Measurements from ENCODE around the gene AURKAIP1. TPM values are rescaled to one million over a fixed set of nuclear protein-coding genes. Genes with fewer than 3 reads are reported as not detected.
"Not testable (repeated sequence)": the region's sequence is repeated elsewhere in the genome, so short reads cannot be mapped to it uniquely, and the experiment has no call there.

AURKAIP1 gene
- total RNA-seq, 2 donors from 2014 or later: 159 to 162 TPM

GRCh38 chr1:1370771-1371300 is 4.2 kb downstream of the AURKAIP1 start:
- 94 to 96% methylated on average over 11 to 16 of the region's 16 CpGs for WGBS, 2 experiments (ENCODE audit: insufficient coverage in 1 of 2, insufficient read length in 1 of 2)
- H3K9me3 Mint-ChIP-seq: peaks cover 3% of the 10 kb centered on the region

GRCh38 chr1:1370094-1370493 is 4.9 kb downstream of the AURKAIP1 start:
- Histone ChIP-seq H3K36me3 (ENCODE audit: control insufficient read depth, insufficient read depth, low read length) (peaks cover 12% of the 10 kb centered on the region), H3K9me3 (ENCODE audit: control insufficient read depth, low read length) (peaks cover 19% of the 10 kb centered on the region)
- H3K27ac ChIP-seq (ENCODE audit: low read depth, low read length); H3K4me3 ChIP-seq (ENCODE audit: low read length); H3K27ac Mint-ChIP-seq; H3K4me3 Mint-ChIP-seq; DNase-seq; H3K4me1 Mint-ChIP-seq; H3K27me3 Mint-ChIP-seq (ENCODE audit: insufficient read depth); H3K9me3 Mint-ChIP-seq; H3K36me3 Mint-ChIP-seq (ENCODE audit: low read depth); H3K4me1 ChIP-seq (ENCODE audit: control insufficient read depth, insufficient read depth, low read length); H3K9ac ChIP-seq (ENCODE audit: extremely low read depth, low read length, poor library complexity, severe bottlenecking); H3K27me3 ChIP-seq (ENCODE audit: control insufficient read depth, insufficient read depth, low read length, poor library complexity, severe bottlenecking): not testable (repeated sequence)
- 97 to 98% methylated on average over 5 to 14 of the region's 14 CpGs for WGBS, 2 experiments (ENCODE audit: insufficient coverage in 1 of 2, insufficient read length in 1 of 2)

More at GRCh38 chr1:1370771-1371300, 4.2 kb downstream of the AURKAIP1 start:
- no peak for DNase-seq
- Histone ChIP-seq H3K9me3 (ENCODE audit: control insufficient read depth, low read length) (peaks cover 17% of the 10 kb centered on the region), H3K9ac (ENCODE audit: extremely low read depth, low read length, poor library complexity, severe bottlenecking) (no peak overlapping the region), H3K27me3 (ENCODE audit: control insufficient read depth, insufficient read depth, low read length, poor library complexity, severe bottlenecking) (no peaks in the 10 kb centered on the region), H3K4me3 (ENCODE audit: low read length) (no peak overlapping the region), H3K36me3 (ENCODE audit: control insufficient read depth, insufficient read depth, low read length) (peaks cover 12% of the 10 kb centered on the region), H3K4me1 (ENCODE audit: control insufficient read depth, insufficient read depth, low read length) (no peaks in the 10 kb centered on the region), H3K27ac (ENCODE audit: low read depth, low read length) (no peak overlapping the region)
- Mint-ChIP-seq H3K36me3 (ENCODE audit: low read depth) (peaks cover 8% of the 10 kb centered on the region), H3K4me1 (peaks cover 4% of the 10 kb centered on the region), H3K27ac (no peak overlapping the region), H3K4me3 (no peak overlapping the region), H3K27me3 (ENCODE audit: insufficient read depth) (peaks cover 5% of the 10 kb centered on the region)
- no peak for TF ChIP-seq CTCF (conservative IDR thresholded peaks at IDR 0.05)

GRCh38 chr1:1367315-1367714 is 7.7 kb downstream of the AURKAIP1 start:
- Mint-ChIP-seq H3K4me1 (peaks cover under 1% of the 10 kb centered on the region), H3K9me3 (peaks cover 3% of the 10 kb centered on the region), H3K36me3 (ENCODE audit: low read depth) (no peaks in the 10 kb centered on the region), H3K27me3 (ENCODE audit: insufficient read depth) (peaks cover 8% of the 10 kb centered on the region), H3K27ac (no peak overlapping the region), H3K4me3 (no peak overlapping the region)
- WGBS, 2 experiments (ENCODE audit: insufficient coverage in 1 of 2, insufficient read length in 1 of 2): 95 to 97% methylated on average over 4 to 5 of the region's 5 CpGs
- peaks cover 6% of the 10 kb centered on the region for H3K36me3 ChIP-seq (ENCODE audit: control insufficient read depth, insufficient read depth, low read length)
- H3K27me3 ChIP-seq (ENCODE audit: control insufficient read depth, insufficient read depth, low read length, poor library complexity, severe bottlenecking): no peaks in the 10 kb centered on the region
- no peak for TF ChIP-seq CTCF (conservative IDR thresholded peaks at IDR 0.05)
- H3K9ac ChIP-seq (ENCODE audit: extremely low read depth, low read length, poor library complexity, severe bottlenecking): no peak overlapping the region
- no peaks in the 10 kb centered on the region for H3K4me1 ChIP-seq (ENCODE audit: control insufficient read depth, insufficient read depth, low read length)
- H3K9me3 ChIP-seq (ENCODE audit: control insufficient read depth, low read length): peaks cover 19% of the 10 kb centered on the region
- H3K27ac ChIP-seq (ENCODE audit: low read depth, low read length): no peak overlapping the region
- DNase-seq: no peak
- no peak overlapping the region for H3K4me3 ChIP-seq (ENCODE audit: low read length)

- H3K36me3 ChIP-seq (ENCODE audit: control insufficient read depth, insufficient read depth, low read length): peaks cover 5% of the 10 kb centered on the region
- Mint-ChIP-seq H3K9me3 (peaks cover 3% of the 10 kb centered on the region), H3K4me1 (peaks cover 6% of the 10 kb centered on the region), H3K27me3 (ENCODE audit: insufficient read depth) (peaks cover 12% of the 10 kb centered on the region), H3K4me3 (no peak overlapping the region), H3K36me3 (ENCODE audit: low read depth) (no peaks in the 10 kb centered on the region), H3K27ac (no peak overlapping the region)
- no peak for TF ChIP-seq CTCF (conservative IDR thresholded peaks at IDR 0.05)
- H3K4me3 ChIP-seq (ENCODE audit: low read length): peak overlapping the region; percentile 37
- no peak for DNase-seq
- H3K9me3 ChIP-seq (ENCODE audit: control insufficient read depth, low read length): peaks cover 19% of the 10 kb centered on the region
- no peaks in the 10 kb centered on the region for H3K4me1 ChIP-seq (ENCODE audit: control insufficient read depth, insufficient read depth, low read length)
- no peaks in the 10 kb centered on the region for H3K27me3 ChIP-seq (ENCODE audit: control insufficient read depth, insufficient read depth, low read length, poor library complexity, severe bottlenecking)
- H3K9ac ChIP-seq (ENCODE audit: extremely low read depth, low read length, poor library complexity, severe bottlenecking): no peak overlapping the region
- no peak overlapping the region for H3K27ac ChIP-seq (ENCODE audit: low read depth, low read length)
- WGBS, 2 experiments (ENCODE audit: insufficient coverage in 1 of 2, insufficient read length in 1 of 2): 93 to 94% methylated on average over 3 of the region's 3 CpGs
Measured at GRCh38 chr1:1366699-1367066, 8.3 kb downstream of the AURKAIP1 start.
